Measurements from ENCODE around the gene CPA5. TPM values are rescaled to one million over a fixed set of nuclear protein-coding genes. Genes with fewer than 3 reads are reported as not detected.

CPA5 gene
- total RNA-seq, 1 donor from 2014 or later = not detected

DNA sequence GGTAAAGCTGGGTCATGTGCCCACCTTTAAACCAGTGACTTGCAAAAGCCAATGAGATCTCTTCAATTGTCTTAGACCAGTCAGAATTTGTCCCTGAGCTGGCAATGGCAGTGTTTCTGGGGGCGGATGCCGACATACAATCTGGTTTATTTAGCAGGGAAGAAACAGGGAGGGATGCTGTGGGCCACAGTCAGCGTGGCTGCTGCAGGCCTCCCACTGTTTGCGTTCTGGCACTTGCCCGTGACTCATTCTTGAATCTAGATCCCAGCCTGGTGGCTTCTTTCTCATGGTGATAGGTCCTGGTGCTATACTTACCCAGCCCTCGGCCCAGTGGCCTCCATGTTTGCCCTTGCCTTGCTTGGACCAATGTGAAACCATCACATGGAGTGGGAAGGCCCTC is 32.6 kb downstream of the CPA5 start:
- TF ChIP-seq, protein P1, sequence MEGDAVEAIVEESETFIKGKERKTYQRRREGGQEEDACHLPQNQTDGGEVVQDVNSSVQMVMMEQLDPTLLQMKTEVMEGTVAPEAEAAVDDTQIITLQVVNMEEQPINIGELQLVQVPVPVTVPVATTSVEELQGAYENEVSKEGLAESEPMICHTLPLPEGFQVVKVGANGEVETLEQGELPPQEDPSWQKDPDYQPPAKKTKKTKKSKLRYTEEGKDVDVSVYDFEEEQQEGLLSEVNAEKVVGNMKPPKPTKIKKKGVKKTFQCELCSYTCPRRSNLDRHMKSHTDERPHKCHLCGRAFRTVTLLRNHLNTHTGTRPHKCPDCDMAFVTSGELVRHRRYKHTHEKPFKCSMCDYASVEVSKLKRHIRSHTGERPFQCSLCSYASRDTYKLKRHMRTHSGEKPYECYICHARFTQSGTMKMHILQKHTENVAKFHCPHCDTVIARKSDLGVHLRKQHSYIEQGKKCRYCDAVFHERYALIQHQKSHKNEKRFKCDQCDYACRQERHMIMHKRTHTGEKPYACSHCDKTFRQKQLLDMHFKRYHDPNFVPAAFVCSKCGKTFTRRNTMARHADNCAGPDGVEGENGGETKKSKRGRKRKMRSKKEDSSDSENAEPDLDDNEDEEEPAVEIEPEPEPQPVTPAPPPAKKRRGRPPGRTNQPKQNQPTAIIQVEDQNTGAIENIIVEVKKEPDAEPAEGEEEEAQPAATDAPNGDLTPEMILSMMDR (IDR thresholded peaks at IDR 0.05; ENCODE audit: partially characterized antibody, unreplicated experiment) = no peak

DNA sequence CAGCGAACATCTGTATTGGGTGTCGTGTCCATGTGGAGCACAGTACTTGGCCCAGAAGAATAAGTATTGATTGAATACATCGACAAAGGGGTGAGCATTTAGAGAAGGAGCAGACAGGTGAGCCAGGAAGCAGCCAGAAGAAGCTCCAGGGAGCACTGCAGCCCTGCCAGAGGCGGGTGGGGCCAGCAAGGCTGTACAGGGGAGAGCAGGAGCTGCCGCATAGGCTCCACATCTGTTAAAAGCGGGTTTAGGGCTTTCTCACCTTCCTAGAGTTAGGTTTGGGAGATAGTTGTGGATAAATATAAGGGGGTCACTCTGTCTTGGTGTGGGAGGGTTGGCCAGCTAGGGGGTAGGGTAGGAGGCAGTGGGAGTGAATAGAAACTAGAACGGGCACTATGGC is 34.4 kb downstream of the CPA5 start:
- no peak overlapping the region for H3K4me3 Mint-ChIP-seq (ENCODE audit: unreplicated experiment)
- H3K9me3 Mint-ChIP-seq (ENCODE audit: unreplicated experiment) = peaks cover 17% of the 10 kb centered on the region
- no peak for DNase-seq
- H3K27ac Mint-ChIP-seq (ENCODE audit: unreplicated experiment) = no peak overlapping the region
- TF ChIP-seq, protein P1 (IDR thresholded peaks at IDR 0.05; ENCODE audit: partially characterized antibody, unreplicated experiment) = no peak
- peaks cover 17% of the 10 kb centered on the region for H3K36me3 Mint-ChIP-seq (ENCODE audit: unreplicated experiment)
- peaks cover 9% of the 10 kb centered on the region for H3K4me1 Mint-ChIP-seq (ENCODE audit: low read depth, unreplicated experiment)
- H3K27me3 Mint-ChIP-seq (ENCODE audit: unreplicated experiment) = peaks cover 5% of the 10 kb centered on the region

More for the DNA sequence above, 32.6 kb downstream of the CPA5 start:
- Mint-ChIP-seq H3K36me3 (ENCODE audit: unreplicated experiment) (peaks cover 21% of the 10 kb centered on the region), H3K4me3 (ENCODE audit: unreplicated experiment) (no peak overlapping the region), H3K27ac (ENCODE audit: unreplicated experiment) (no peak overlapping the region), H3K4me1 (ENCODE audit: low read depth, unreplicated experiment) (peaks cover 10% of the 10 kb centered on the region), H3K9me3 (ENCODE audit: unreplicated experiment) (peaks cover 19% of the 10 kb centered on the region), H3K27me3 (ENCODE audit: unreplicated experiment) (peaks cover 5% of the 10 kb centered on the region)
- DNase-seq = no peak

GRCh38 chr7:130379532-130379920 is 34.9 kb downstream of the CPA5 start:
- H3K36me3 Mint-ChIP-seq (ENCODE audit: unreplicated experiment) = peaks cover 17% of the 10 kb centered on the region
- TF ChIP-seq, protein P1 (IDR thresholded peaks at IDR 0.05; ENCODE audit: partially characterized antibody, unreplicated experiment) = no peak
- H3K4me3 Mint-ChIP-seq (ENCODE audit: unreplicated experiment) = no peak overlapping the region
- H3K9me3 Mint-ChIP-seq (ENCODE audit: unreplicated experiment) = peaks cover 17% of the 10 kb centered on the region
- peaks cover 9% of the 10 kb centered on the region for H3K4me1 Mint-ChIP-seq (ENCODE audit: low read depth, unreplicated experiment)
- DNase-seq = no peak
- H3K27me3 Mint-ChIP-seq (ENCODE audit: unreplicated experiment) = peaks cover 5% of the 10 kb centered on the region
- H3K27ac Mint-ChIP-seq (ENCODE audit: unreplicated experiment) = no peak overlapping the region

DNA sequence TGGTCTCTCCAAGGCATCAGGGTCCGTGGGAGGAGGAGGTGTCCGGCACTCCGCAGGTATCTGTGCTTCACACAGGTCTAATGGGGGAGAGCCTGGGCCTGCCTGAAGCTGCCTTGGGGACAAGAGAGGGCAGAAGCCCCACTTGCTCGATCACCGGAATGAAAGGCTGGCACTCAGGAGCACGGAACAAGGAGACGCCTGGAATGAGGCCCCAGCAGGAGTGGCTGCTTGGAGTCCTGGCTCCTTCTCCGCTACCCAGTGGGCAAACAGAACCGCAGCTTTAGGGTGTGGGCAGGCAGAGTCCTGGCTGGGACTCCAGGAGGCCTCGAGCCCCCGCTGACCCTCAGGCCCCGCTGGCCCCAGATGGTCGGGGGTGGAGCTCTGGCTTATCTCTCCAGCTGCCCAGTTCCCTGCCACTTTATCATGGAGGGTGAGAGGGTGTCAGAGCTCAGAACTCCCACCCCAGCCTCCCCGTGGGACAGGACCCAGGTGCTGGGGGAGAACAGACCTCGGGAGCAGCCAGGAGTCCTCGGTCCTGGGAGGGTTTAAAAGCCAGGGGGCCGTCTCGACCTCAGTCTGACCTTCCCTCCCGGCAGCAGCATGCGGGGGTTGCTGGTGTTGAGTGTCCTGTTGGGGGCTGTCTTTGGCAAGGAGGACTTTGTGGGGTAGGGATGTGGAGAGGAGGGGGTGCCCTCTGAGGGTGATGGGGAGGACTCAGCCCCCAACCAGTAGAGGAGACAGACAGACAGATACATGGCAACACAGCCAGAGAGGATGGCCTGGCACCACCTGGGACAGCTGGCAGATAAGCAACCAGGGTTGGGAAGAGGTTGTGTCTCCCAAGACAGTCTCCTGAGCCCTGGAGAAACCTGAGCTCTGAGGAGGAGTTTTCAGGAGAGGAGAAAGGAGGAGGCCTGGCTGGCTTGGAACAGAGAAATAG is 35.6 kb downstream of the CPA5 start, which contains the start of gene CPA1:
Gene CPA1, plus strand, starts transcription at position 574 of the 940 bp plus-strand sequence. Its CDS starts 27 bp downstream, at position 601.
- H3K4me1 Mint-ChIP-seq (ENCODE audit: low read depth, unreplicated experiment) = peaks cover 9% of the 10 kb centered on the region
- H3K4me3 Mint-ChIP-seq (ENCODE audit: unreplicated experiment) = peak within 1 kb of the TSS; percentile 15
- TF ChIP-seq, protein P1 (IDR thresholded peaks at IDR 0.05; ENCODE audit: partially characterized antibody, unreplicated experiment) = no peak
- peaks cover 4% of the 10 kb centered on the region for H3K27me3 Mint-ChIP-seq (ENCODE audit: unreplicated experiment)
- H3K36me3 Mint-ChIP-seq (ENCODE audit: unreplicated experiment) = peaks cover 17% of the 10 kb centered on the region
- peak within 1 kb of the TSS; percentile 11 for H3K27ac Mint-ChIP-seq (ENCODE audit: unreplicated experiment)
- H3K9me3 Mint-ChIP-seq (ENCODE audit: unreplicated experiment) = peaks cover 15% of the 10 kb centered on the region
- DNase-seq = peak; percentile 33
